Mucosa of descending colon (tissue), 3 donors: Measurements from ENCODE around the gene ATP6V1D. TPM values are rescaled to one million over a fixed set of nuclear protein-coding genes. Genes with fewer than 3 reads are reported as not detected.

Experiments used
- ATAC-seq: fragments of 200-7000 bp; cut with Tn5 transposase; one replicate; pipeline ENCODE4 v1.9.1; 2020; ENCODE audit warnings: mild to moderate bottlenecking, moderate library complexity
- DNase-seq, 3 donors: peaks; one replicate each; pipeline ENCODE4 v3.0.0-alpha.2; 2020
- H3K36me3 ChIP-seq: fragments of 200-600 bp; one replicate; pipeline ENCODE4 v1.8.0; 2021; ENCODE audit warnings: low read depth, mild to moderate bottlenecking
- H3K4me1 ChIP-seq: fragments of 200-600 bp; one replicate; pipeline ENCODE4 v1.8.0; 2021; ENCODE audit warnings: low read depth, mild to moderate bottlenecking
- H3K4me3 ChIP-seq: fragments of 200-600 bp; one replicate; pipeline ENCODE4 v1.8.0; 2021; ENCODE audit warnings: mild to moderate bottlenecking
- H3K9me3 ChIP-seq: fragments of 200-600 bp; one replicate; pipeline ENCODE4 v1.8.0; 2021; ENCODE audit warnings: mild to moderate bottlenecking
- intact Hi-C, 2 donors: fragments of 100-400 bp; cut with DNase I in 1 of 2; cut with micrococcal nuclease in 1 of 2; formaldehyde crosslinking; loops; one replicate each; pipeline versions ENCODE4 v1.11.0 to v1.11.1; 2022; cut with DNase I, micrococcal nuclease
- total RNA-seq, 3 donors: library from RNA; stranded (reverse); fragmentation: NEBNext Ultra II Directional in 2 of 3; extraction: Animal tissue kit (Norgen Biotek cat#: 25700) in 2 of 3; gene quantifications; one replicate each; pipeline versions ENCODE4 v1.2.1 to v1.2.4, GENCODE V29; 2021 to 2023
- TF ChIP-seq, protein P1 (sequence below): fragments of 200-600 bp; IDR thresholded peaks from one replicate; pipeline ENCODE4 v1.8.0; 2022; ENCODE audit warnings: antibody characterized with exemption, mild to moderate bottlenecking
- donor health status: DM: no; HTN: no; CAD: no; lungs with moderate emphysema.
- donor health status: DM: no; HTN: no; CAD: no.
- donor health status: DM: no; HTN: yes; CAD: no.

The ATP6V1D gene
- total RNA-seq, 3 donors from 2014 or later: 74.1 to 83.7 (median 81.6) TPM

GRCh38 chr14:67396381-67396970, 36.9 kb upstream of the ATP6V1D start:
- no peaks in the 10 kb centered on the region for H3K36me3 ChIP-seq
- H3K4me1 ChIP-seq: no peaks in the 10 kb centered on the region
- DNase-seq: no peak

GRCh38 chr14:67395876-67396189, 36.2 kb upstream of the ATP6V1D start:
- TF ChIP-seq, protein P1, sequence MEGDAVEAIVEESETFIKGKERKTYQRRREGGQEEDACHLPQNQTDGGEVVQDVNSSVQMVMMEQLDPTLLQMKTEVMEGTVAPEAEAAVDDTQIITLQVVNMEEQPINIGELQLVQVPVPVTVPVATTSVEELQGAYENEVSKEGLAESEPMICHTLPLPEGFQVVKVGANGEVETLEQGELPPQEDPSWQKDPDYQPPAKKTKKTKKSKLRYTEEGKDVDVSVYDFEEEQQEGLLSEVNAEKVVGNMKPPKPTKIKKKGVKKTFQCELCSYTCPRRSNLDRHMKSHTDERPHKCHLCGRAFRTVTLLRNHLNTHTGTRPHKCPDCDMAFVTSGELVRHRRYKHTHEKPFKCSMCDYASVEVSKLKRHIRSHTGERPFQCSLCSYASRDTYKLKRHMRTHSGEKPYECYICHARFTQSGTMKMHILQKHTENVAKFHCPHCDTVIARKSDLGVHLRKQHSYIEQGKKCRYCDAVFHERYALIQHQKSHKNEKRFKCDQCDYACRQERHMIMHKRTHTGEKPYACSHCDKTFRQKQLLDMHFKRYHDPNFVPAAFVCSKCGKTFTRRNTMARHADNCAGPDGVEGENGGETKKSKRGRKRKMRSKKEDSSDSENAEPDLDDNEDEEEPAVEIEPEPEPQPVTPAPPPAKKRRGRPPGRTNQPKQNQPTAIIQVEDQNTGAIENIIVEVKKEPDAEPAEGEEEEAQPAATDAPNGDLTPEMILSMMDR: no peak
- no peak for DNase-seq
- H3K36me3 ChIP-seq: no peaks in the 10 kb centered on the region
- H3K4me3 ChIP-seq: no peak overlapping the region
- H3K9me3 ChIP-seq: no peaks in the 10 kb centered on the region
- no peaks in the 10 kb centered on the region for H3K4me1 ChIP-seq
- ATAC-seq: no peak
- intact Hi-C loops: no loop called here

More at GRCh38 chr14:67396381-67396970, 36.9 kb upstream of the ATP6V1D start:
- no peak for ATAC-seq
- TF ChIP-seq, protein P1: no peak
- intact Hi-C loops: no loop called here
- Histone ChIP-seq H3K4me3 (no peak overlapping the region), H3K9me3 (no peaks in the 10 kb centered on the region)

DNA sequence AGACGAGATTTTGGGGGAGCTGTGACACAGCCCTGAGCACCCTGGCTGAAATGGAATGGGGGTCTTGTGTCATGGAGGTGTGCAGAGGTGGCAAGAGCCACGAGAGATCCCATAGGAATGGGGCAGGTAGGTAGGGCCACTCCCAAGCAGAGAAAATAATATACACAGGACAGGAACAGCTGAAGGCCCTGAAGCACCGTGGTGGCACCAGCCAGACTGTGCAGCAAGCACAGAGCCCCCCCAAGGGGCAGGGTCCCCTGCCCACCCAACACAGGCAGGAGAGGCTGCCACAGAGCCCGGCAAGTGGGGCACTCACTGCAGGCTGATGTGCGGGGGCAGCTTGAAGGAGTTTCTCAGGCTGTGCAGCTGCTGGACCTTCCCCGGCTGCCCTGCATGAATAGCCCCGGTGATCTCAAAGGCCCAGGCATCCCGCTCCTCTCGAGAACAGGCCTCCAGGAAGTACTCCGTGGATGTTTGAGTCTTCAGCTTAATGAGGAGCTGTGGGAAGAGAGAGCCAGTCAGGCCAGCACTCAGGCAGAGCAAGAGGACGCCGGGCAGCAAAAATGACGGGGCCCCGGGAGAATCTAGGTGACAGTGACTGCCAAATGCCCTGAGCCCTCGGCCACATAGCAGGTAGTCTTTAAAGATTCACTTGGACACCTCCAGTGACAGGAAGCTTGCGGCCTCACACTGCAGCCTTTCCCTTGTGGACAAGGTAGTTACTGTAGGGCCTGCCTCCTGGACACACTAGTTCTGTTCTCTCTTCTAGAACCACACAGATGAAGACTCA, 35.7 kb upstream of the ATP6V1D start:
- H3K9me3 ChIP-seq: no peaks in the 10 kb centered on the region
- no peak overlapping the region for H3K4me3 ChIP-seq
- ATAC-seq: no peak
- H3K4me1 ChIP-seq: no peaks in the 10 kb centered on the region
- TF ChIP-seq, protein P1: no peak
- DNase-seq: no peak
- H3K36me3 ChIP-seq: no peaks in the 10 kb centered on the region
- intact Hi-C loops: no loop called here

- no peak for DNase-seq
- Histone ChIP-seq H3K4me3 (no peak overlapping the region), H3K36me3 (no peaks in the 10 kb centered on the region), H3K9me3 (no peaks in the 10 kb centered on the region), H3K4me1 (no peaks in the 10 kb centered on the region)
- no peak for ATAC-seq
- TF ChIP-seq, protein P1: no peak
- intact Hi-C loops: no loop called here
These were observed 34.1 kb upstream of the ATP6V1D start for GRCh38 chr14:67393689-67394088.

DNA sequence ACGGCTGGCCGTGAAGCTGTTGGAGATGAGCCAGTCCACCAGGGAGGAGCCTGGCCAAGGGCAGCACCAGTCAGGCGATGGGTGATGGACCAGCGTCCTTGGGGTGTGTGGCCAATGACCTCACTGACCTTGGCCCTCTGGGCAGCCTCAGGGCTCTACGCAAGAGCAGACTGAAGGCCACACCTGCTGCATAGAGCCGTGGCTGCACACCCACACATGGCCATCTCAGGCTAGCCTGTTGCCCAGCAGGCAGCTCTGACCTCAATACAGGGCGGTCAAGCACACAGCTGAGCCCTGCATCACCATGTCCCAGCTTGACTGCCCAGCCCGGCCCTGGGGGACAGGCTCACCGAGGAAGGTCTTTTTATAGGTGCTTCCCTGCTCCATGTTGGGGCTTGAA, 33.2 kb upstream of the ATP6V1D start:
- H3K36me3 ChIP-seq: no peaks in the 10 kb centered on the region
- H3K4me1 ChIP-seq: no peaks in the 10 kb centered on the region
- DNase-seq: no peak
- ATAC-seq: no peak
- H3K4me3 ChIP-seq: no peak overlapping the region
- TF ChIP-seq, protein P1: no peak
- H3K9me3 ChIP-seq: no peaks in the 10 kb centered on the region
- intact Hi-C loops: no loop called here
